ENCODE measurements around the gene WBP4.
"Not testable (repeated sequence)": the region's sequence is repeated elsewhere in the genome, so short reads cannot be mapped to it uniquely, and the experiment has no call there.

The WBP4 gene

DNA sequence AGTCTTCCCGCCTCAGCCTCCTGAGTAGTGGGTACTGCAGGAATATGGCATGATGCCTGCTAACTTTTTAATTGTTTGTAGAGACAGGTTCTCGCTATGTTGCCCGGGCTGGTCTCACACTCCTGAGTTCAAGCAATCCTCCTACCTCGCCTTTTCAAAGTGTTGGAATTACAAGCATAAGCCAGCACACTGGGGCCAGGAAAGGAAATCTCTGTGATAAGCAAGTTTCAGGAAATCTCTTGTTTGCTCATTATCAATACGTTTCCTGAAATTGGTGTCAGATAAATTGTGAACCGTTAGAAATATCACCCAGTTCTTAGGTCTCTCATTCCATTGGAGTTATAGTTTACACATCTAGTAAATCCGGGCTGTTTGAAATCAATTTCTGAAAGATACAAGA is 14.2 kb downstream of the WBP4 start:
- Histone ChIP-seq H3K27me3 (ENCODE audit: control insufficient read depth, insufficient read depth, low read length) (no peaks in the 10 kb centered on the region), H3K79me2 (no peaks in the 10 kb centered on the region), H3K4me3 (ENCODE audit: low read depth, low read length) (no peak overlapping the region), H3K4me1 (no peaks in the 10 kb centered on the region), H2AFZ (no peak overlapping the region), H3K36me3 (ENCODE audit: control insufficient read depth, insufficient read depth, low read length) (no peaks in the 10 kb centered on the region), H3K27ac (no peak overlapping the region), H3K9me3 (ENCODE audit: control insufficient read depth, low read length) (no peaks in the 10 kb centered on the region), H3K9ac (no peak overlapping the region), H3K4me2 (ENCODE audit: low read length) (no peak overlapping the region)
- TF ChIP-seq, protein P1, sequence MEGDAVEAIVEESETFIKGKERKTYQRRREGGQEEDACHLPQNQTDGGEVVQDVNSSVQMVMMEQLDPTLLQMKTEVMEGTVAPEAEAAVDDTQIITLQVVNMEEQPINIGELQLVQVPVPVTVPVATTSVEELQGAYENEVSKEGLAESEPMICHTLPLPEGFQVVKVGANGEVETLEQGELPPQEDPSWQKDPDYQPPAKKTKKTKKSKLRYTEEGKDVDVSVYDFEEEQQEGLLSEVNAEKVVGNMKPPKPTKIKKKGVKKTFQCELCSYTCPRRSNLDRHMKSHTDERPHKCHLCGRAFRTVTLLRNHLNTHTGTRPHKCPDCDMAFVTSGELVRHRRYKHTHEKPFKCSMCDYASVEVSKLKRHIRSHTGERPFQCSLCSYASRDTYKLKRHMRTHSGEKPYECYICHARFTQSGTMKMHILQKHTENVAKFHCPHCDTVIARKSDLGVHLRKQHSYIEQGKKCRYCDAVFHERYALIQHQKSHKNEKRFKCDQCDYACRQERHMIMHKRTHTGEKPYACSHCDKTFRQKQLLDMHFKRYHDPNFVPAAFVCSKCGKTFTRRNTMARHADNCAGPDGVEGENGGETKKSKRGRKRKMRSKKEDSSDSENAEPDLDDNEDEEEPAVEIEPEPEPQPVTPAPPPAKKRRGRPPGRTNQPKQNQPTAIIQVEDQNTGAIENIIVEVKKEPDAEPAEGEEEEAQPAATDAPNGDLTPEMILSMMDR (IDR thresholded peaks at IDR 0.05) = no peak

DNA sequence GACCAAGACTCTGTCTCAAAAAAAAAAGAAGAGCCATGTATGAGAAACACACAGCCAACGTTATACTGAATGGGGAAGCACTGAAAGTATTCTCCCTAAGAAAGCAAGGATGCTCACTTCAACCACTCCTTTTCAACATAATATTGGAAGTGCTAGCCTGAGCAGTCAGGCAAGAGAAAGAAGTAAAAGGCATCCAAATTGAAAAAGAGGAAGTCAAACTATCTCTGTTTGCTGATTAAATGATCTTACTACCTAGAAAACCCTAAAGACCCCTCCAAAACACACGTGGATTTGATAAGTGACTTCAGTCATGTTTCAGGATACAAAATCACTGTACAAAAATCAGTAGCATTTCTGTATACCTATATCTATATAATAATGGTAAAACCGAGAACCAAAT is 16.2 kb downstream of the WBP4 start:
- no peak overlapping the region for H3K9ac ChIP-seq
- H3K4me1 ChIP-seq = no peaks in the 10 kb centered on the region
- H3K27ac ChIP-seq = no peak overlapping the region
- H3K4me3 ChIP-seq (ENCODE audit: low read depth, low read length) = no peak overlapping the region
- no peaks in the 10 kb centered on the region for H3K36me3 ChIP-seq (ENCODE audit: control insufficient read depth, insufficient read depth, low read length)
- H3K27me3 ChIP-seq (ENCODE audit: control insufficient read depth, insufficient read depth, low read length) = no peaks in the 10 kb centered on the region
- H2AFZ ChIP-seq = no peak overlapping the region
- H3K9me3 ChIP-seq (ENCODE audit: control insufficient read depth, low read length) = no peaks in the 10 kb centered on the region
- no peak overlapping the region for H3K4me2 ChIP-seq (ENCODE audit: low read length)
- TF ChIP-seq, protein P1 (IDR thresholded peaks at IDR 0.05) = no peak
- no peaks in the 10 kb centered on the region for H3K79me2 ChIP-seq

DNA sequence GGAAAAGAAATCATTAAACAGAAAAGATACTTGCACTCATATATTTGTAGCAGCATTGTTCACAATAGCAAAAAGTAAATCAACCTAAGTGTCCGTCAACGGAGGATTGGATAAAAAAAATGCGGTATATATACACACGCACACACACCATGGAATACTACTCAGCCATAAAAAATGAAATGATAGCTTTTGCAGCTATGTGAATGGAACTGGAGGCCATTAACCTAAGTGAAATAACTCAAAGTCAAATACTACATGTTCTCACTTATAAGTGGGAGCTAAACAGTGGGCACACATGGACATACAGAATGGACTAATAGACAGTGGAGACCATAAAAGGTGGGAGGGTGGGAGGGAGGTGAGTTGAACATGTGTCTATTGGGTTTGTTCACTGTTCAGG is 18.4 kb downstream of the WBP4 start:
- H3K4me3 ChIP-seq (ENCODE audit: low read depth, low read length) = no peak overlapping the region
- no peaks in the 10 kb centered on the region for H3K27me3 ChIP-seq (ENCODE audit: control insufficient read depth, insufficient read depth, low read length)
- H3K79me2 ChIP-seq = no peaks in the 10 kb centered on the region
- no peaks in the 10 kb centered on the region for H3K36me3 ChIP-seq (ENCODE audit: control insufficient read depth, insufficient read depth, low read length)
- TF ChIP-seq, protein P1 (IDR thresholded peaks at IDR 0.05) = no peak
- no peaks in the 10 kb centered on the region for H3K9me3 ChIP-seq (ENCODE audit: control insufficient read depth, low read length)
- H2AFZ ChIP-seq = no peak overlapping the region
- no peak overlapping the region for H3K9ac ChIP-seq
- H3K4me1 ChIP-seq = no peaks in the 10 kb centered on the region
- H3K27ac ChIP-seq = no peak overlapping the region
- H3K4me2 ChIP-seq (ENCODE audit: low read length) = no peak overlapping the region

DNA sequence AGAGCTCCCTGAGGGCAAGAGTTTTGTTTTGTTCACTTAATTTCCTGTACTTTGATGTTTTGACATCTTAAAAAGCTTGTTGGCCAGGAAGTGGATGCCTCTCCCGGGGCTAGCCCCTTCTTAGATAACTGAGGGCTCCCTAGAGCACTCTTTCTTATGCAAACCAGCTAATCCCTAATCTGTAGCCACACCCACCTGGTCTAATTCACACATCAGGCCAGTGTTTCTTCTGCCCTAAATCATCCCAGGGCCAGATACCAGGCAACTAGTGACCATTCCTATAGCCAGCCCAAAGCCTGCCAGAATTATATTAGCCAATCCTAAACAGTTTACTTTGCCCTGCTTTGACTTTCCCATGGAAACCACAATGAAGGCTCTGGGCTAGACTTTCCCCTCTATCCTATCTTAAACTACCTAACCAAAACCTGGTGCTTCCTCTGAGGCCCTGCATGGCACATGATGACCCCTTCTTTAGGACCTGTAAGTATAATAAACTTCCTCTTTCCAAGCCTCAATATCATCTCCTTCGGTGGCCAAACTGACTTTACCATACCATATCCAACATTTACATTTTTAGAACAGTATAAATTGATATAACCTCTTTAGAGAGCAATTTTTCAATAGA is 24.8 kb downstream of the WBP4 start:
- H3K4me1 ChIP-seq = no peaks in the 10 kb centered on the region
- H3K27ac ChIP-seq = no peak overlapping the region
- no peak overlapping the region for H3K9ac ChIP-seq
- no peaks in the 10 kb centered on the region for H3K27me3 ChIP-seq (ENCODE audit: control insufficient read depth, insufficient read depth, low read length)
- no peaks in the 10 kb centered on the region for H3K9me3 ChIP-seq (ENCODE audit: control insufficient read depth, low read length)
- no peaks in the 10 kb centered on the region for H3K79me2 ChIP-seq
- H3K4me2 ChIP-seq (ENCODE audit: low read length) = no peak overlapping the region
- H2AFZ ChIP-seq = no peak overlapping the region
- H3K4me3 ChIP-seq (ENCODE audit: low read depth, low read length) = no peak overlapping the region
- TF ChIP-seq, protein P1 (IDR thresholded peaks at IDR 0.05) = no peak
- no peaks in the 10 kb centered on the region for H3K36me3 ChIP-seq (ENCODE audit: control insufficient read depth, insufficient read depth, low read length)

DNA sequence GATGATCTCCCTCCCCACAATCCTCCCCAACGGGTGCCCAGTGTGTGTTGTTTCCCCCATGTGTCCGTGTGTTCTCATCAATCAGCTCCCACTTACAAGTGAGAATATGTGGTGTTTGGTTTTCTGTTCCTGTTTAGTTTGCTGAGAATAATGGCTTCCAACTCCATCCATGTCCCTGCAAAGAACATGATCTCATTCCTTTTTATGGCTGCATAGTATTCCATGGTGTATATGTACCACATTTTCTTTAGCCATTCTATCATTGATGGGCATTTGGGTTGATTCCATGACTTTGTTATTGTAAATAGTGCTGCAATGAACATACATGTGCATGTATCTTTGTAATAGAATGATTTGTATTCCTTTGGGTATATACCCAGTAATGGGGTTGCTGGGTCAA is 34.4 kb downstream of the WBP4 start:
- not testable (repeated sequence) for H3K9me3 ChIP-seq (ENCODE audit: control insufficient read depth, low read length); H3K27ac ChIP-seq; H3K4me3 ChIP-seq (ENCODE audit: low read depth, low read length); H3K9ac ChIP-seq; H3K36me3 ChIP-seq (ENCODE audit: control insufficient read depth, insufficient read depth, low read length); H2AFZ ChIP-seq; H3K79me2 ChIP-seq; H3K4me1 ChIP-seq; H3K4me2 ChIP-seq (ENCODE audit: low read length); H3K27me3 ChIP-seq (ENCODE audit: control insufficient read depth, insufficient read depth, low read length)
